Measurements from ENCODE around the gene PEX19. TPM values are rescaled to one million over a fixed set of nuclear protein-coding genes. Genes with fewer than 3 reads are reported as not detected.

The PEX19 gene
- 17.6 to 26.6 TPM (median 25.1 TPM) in 5 replicates for total RNA-seq (2022; extraction: Qiagen RNA extraction; ENCODE audit: low read depth)

GRCh38 chr1:160284782-160285344 lies at the start of gene PEX19:
TSS of gene PEX19 (minus strand) at chr1:160285133. CDS start at chr1:160285124, 9 bp downstream.

GRCh38 chr1:160261893-160262794 lies 22.8 kb downstream of the PEX19 start, which contains the start of gene DCAF8:
TSS of gene DCAF8 (minus strand) at chr1:160262549. CDS start at chr1:160244008, 18,541 bp downstream.

Other genes with a start within 250 kb of the PEX19 start
- gene KCNJ10, start 215.0 kb downstream of the PEX19 start, total RNA-seq (2022; extraction: Qiagen RNA extraction; ENCODE audit: low read depth) = not detected in 5 replicates
- not detected in 5 replicates for gene KCNJ9, start 203.6 kb downstream of the PEX19 start, total RNA-seq (2022; extraction: Qiagen RNA extraction; ENCODE audit: low read depth)
- gene IGSF8, start 186.5 kb downstream of the PEX19 start, total RNA-seq (2022; extraction: Qiagen RNA extraction; ENCODE audit: low read depth) = 6.1 to 9.4 TPM (median 8.9 TPM) in 5 replicates
- gene ATP1A2, start 169.4 kb downstream of the PEX19 start, total RNA-seq (2022; extraction: Qiagen RNA extraction; ENCODE audit: low read depth) = 0.03 to 0.18 TPM (median 0.06 TPM) in 4 of 5 replicates, not detected in the other
- gene ATP1A4, start 133.5 kb downstream of the PEX19 start, total RNA-seq (2022; extraction: Qiagen RNA extraction; ENCODE audit: low read depth) = not detected in 5 replicates
- not detected in 5 replicates for gene CASQ1, start 94.6 kb downstream of the PEX19 start, total RNA-seq (2022; extraction: Qiagen RNA extraction; ENCODE audit: low read depth)
- 166 to 186 TPM (median 176 TPM) in 5 replicates for gene PEA15, start 79.7 kb downstream of the PEX19 start, total RNA-seq (2022; extraction: Qiagen RNA extraction; ENCODE audit: low read depth)
- 40.3 to 54.8 TPM (median 47.8 TPM) in 5 replicates for gene DCAF8, start 22.6 kb downstream of the PEX19 start, total RNA-seq (2022; extraction: Qiagen RNA extraction; ENCODE audit: low read depth)
- gene COPA, start 58.1 kb upstream of the PEX19 start, total RNA-seq (2022; extraction: Qiagen RNA extraction; ENCODE audit: low read depth) = 80.3 to 97.4 TPM (median 81.0 TPM) in 5 replicates
- 38.8 to 49.7 TPM (median 45.4 TPM) in 5 replicates for gene NCSTN, start 58.2 kb upstream of the PEX19 start, total RNA-seq (2022; extraction: Qiagen RNA extraction; ENCODE audit: low read depth)
- gene NHLH1, start 81.9 kb upstream of the PEX19 start, total RNA-seq (2022; extraction: Qiagen RNA extraction; ENCODE audit: low read depth) = 0.30 to 0.51 TPM (median 0.38 TPM) in 5 replicates
- 0.69 to 1.0 TPM (median 0.84 TPM) in 5 replicates for gene VANGL2, start 115.4 kb upstream of the PEX19 start, total RNA-seq (2022; extraction: Qiagen RNA extraction; ENCODE audit: low read depth)
- not detected in 5 replicates for gene SLAMF6, start 238.1 kb upstream of the PEX19 start, total RNA-seq (2022; extraction: Qiagen RNA extraction; ENCODE audit: low read depth)